Adrenal gland (tissue), 12 donors: Measurements from ENCODE around the gene SAMD5. TPM values are rescaled to one million over a fixed set of nuclear protein-coding genes. Genes with fewer than 3 reads are reported as not detected.

Experiments used
- DNase-seq, 7 donors: peaks; one replicate each; pipeline ENCODE4 v3.0.0-alpha.2; 2019 to 2020
- H3K27ac ChIP-seq, 5 donors: fragments of 200-600 bp; sonication (generic) in 4 of 5; 1 replicate in 3 of 5; 2 replicates in 2 of 5; pipeline versions ENCODE4 v1.5.1 to v1.8.0; 2016 to 2020; ENCODE audit warnings: mild to moderate bottlenecking in 1 of 5
- H3K27me3 ChIP-seq: fragments of 200-600 bp; 2 replicates; pipeline ENCODE4 v1.8.0; 2021
- H3K36me3 ChIP-seq, 2 donors: fragments of 200-600 bp; replicated peaks in 1 of 2; 1 replicate in 1 of 2; 2 replicates in 1 of 2; pipeline versions ENCODE4 v1.5.1 to v1.8.0; 2018 to 2022
- H3K4me1 ChIP-seq, 2 donors: fragments of 200-600 bp; replicated peaks in 1 of 2; 1 replicate in 1 of 2; 2 replicates in 1 of 2; pipeline versions ENCODE4 v1.5.1 to v1.8.0; 2018 to 2021
- H3K4me3 ChIP-seq, 4 donors: fragments of 200-600 bp; sonication (generic) in 3 of 4; one replicate each; pipeline ENCODE4 v1.5.1; 2016 to 2018
- H3K9me3 ChIP-seq, 3 donors: fragments of 200-600 bp; sonication (generic) in 1 of 3; replicated peaks in 1 of 3; 1 replicate in 2 of 3; 2 replicates in 1 of 3; pipeline versions ENCODE4 v1.5.1 to v1.8.0; 2016 to 2021
- POLR2A ChIP-seq, 2 donors: fragments of 450-650 bp; IDR thresholded peaks; one replicate each; pipeline ENCODE4 v1.6.1; 2017; ENCODE audit warnings: antibody characterized with exemption in 2 of 2, mild to moderate bottlenecking in 2 of 2, moderate library complexity in 1 of 2
- WGBS, 4 donors: extraction: QIAGEN DNeasy Blood & Tissue Kit in 2 of 4; methylation state at CpG; one replicate each; pipeline versions ENCODE4 v1.1.5 to v1.1.7; 2013 to 2017; 5-methylcytosine and 5-hydroxymethylcytosine counted together
- intact Hi-C, 2 donors: fragments of 100-400 bp; cut with DNase I; formaldehyde crosslinking; loops; one replicate each; pipeline versions ENCODE4 v1.14.1 to v1.15.0; 2022 to 2023
- polyA plus RNA-seq, 3 donors: library from polyadenylated mRNA; stranded (reverse); fragments of 200-250 nt in 2 of 3; fragments of 350-450 nt in 1 of 3; fragmentation: Illumina TruSeq in 1 of 3; extraction: RNeasy Lipid Tissue Mini Kit (QIAGEN cat#74804) in 1 of 3; gene quantifications; one replicate each; pipeline ENCODE4 v1.2.3, GENCODE V29; 2013 to 2014
- total RNA-seq, 9 donors: library from RNA; depleted of rRNA in 4 of 9; stranded (reverse); fragments of >200 nt in 4 of 9; fragments of 120-200 nt in 1 of 9; fragmentation: NEBNext Ultra II Directional in 1 of 9; extraction: Animal tissue kit (Norgen Biotek cat#: 25700) in 1 of 9; gene quantifications; one replicate each; pipeline versions ENCODE4 v1.1.0 to v1.2.4, GENCODE V29; 2013 to 2023
- TF ChIP-seq, protein P1 (sequence below), 6 experiments: fragments of 450-650 bp in 4 of 6; fragments of 200-600 bp in 2 of 6; sonication (generic) in 1 of 6; IDR thresholded peaks; 1 replicate in 5 of 6; 2 replicates in 1 of 6; pipeline versions ENCODE4 v1.5.1 to v1.8.0; 2016 to 2021; ENCODE audit warnings: antibody characterized with exemption in 6 of 6, mild to moderate bottlenecking in 2 of 6, moderate library complexity in 1 of 6
- donor health status: healthy with polysubstance abuse.
- donor health status: Bipolar disorder and iron deficiency.
- donor health status: DM: yes; HTN: yes; CAD: no.
- donor health status: DM: no; HTN: no; CAD: no.
- donor health status: DM: no; HTN: no; CAD: no.
- donor health status: DM: yes; HTN: yes; CAD: no.

SAMD5 gene
- total and polyA plus RNA-seq, 12 donors, result 0.12 to 5.8 (median 0.75) TPM

DNA sequence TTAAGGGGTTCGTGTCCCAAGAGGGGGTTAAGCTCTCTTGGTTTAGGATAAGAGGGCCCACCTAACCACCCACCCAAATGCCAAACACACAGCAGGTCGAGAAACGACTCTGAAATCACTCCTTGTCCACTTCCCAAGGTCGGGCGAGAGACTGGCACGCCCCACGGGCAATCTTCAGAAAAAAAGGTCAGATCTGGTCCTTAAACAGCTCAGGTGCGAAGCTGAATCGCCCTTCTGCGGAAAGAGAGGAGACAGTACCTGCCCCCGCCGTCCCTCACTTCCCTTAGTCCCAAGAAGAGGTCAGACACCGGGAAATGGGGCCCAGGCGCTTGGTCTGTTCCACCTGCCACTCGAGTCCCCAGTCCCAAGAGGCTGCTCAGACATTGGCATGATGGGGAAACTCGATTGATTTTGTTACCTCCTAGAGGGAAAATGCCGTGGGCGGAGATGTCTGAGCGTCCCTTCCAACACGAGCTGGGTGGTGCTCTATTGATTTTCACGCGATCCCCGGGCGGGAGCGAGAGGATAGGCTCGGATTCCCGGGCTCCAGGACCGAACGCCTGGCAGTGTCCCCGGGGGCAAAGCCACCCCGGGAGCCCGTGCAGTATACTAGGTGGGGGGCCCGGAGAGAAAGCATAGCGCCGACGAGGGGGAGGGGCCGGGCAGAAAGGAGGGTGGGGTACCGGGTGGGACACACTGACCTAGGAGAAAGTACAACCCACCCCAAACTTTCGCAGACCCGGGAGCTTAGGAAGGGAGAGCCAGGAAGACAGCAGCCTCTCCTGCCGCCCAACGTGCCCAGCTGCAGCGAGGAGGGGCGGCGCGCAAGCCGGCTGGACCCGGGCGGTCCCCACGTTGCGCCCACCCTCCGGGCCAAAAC lies 1.1 kb upstream of the SAMD5 start:
- Histone ChIP-seq H3K9me3 (no peaks in the 10 kb centered on the region), H3K4me3 (peak overlapping the region in 2 of 4 donors; percentile 34 to 60), H3K27ac (peak overlapping the region in 2 of 5 donors; percentile 38 to 62), H3K27me3 (peaks cover 23% of the 10 kb centered on the region), H3K36me3 (no peaks in the 10 kb centered on the region), H3K4me1 (peaks cover 4 to 18% of the 10 kb centered on the region in 2 donors)
- 1 to 4% (median 2%) methylated on average over 18 to 52 of the region's 52 CpGs for WGBS, 4 donors
- intact Hi-C loops, result loop anchor here (5.0 kb wide), 1 partner anchor 660 kb away; no protein-coding TSS in a partner anchor
- TF ChIP-seq, protein P1, sequence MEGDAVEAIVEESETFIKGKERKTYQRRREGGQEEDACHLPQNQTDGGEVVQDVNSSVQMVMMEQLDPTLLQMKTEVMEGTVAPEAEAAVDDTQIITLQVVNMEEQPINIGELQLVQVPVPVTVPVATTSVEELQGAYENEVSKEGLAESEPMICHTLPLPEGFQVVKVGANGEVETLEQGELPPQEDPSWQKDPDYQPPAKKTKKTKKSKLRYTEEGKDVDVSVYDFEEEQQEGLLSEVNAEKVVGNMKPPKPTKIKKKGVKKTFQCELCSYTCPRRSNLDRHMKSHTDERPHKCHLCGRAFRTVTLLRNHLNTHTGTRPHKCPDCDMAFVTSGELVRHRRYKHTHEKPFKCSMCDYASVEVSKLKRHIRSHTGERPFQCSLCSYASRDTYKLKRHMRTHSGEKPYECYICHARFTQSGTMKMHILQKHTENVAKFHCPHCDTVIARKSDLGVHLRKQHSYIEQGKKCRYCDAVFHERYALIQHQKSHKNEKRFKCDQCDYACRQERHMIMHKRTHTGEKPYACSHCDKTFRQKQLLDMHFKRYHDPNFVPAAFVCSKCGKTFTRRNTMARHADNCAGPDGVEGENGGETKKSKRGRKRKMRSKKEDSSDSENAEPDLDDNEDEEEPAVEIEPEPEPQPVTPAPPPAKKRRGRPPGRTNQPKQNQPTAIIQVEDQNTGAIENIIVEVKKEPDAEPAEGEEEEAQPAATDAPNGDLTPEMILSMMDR (IDR thresholded peaks at IDR 0.05), result no peak
- TF ChIP-seq POLR2A (IDR thresholded peaks at IDR 0.05), result no peak
- peak in 2 of 7 donors; percentile 18 to 57 for DNase-seq

DNA sequence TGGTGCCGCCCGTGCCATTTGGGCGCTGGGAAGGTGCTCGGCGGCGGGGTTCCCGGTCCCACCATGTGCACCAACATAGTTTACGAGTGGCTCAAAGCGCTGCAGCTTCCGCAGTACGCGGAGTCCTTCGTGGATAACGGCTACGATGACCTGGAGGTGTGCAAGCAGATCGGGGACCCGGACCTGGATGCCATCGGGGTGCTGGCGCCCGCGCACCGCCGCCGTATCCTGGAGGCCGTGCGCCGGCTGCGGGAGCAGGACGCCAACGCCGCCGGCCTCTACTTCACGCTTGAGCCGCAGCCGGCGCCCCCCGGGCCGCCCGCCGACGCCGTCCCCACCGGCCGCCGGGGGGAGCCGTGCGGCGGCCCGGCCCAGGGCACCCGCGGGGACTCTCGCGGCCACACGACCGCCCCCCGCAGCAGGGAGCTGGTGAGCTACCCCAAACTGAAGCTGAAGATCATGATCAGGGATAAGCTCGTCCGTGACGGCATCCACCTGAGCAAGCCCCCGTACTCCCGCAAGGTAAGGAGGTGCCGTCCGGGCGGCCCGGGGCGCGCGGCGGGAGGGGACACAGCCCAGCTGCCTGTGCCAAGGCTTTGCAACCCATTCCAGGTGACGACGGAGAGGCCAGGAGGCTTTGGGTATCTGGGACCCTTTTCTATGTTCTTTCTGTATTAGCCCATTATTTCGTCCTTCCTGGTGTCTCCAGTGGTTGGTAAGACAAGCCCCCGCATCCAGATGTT lies 547 bp downstream of the SAMD5 start:
- peak in 2 of 7 donors; percentile 7 to 18 for DNase-seq
- H3K36me3 ChIP-seq, result no peaks in the 10 kb centered on the region
- H3K27me3 ChIP-seq, result peaks cover 23% of the 10 kb centered on the region
- H3K9me3 ChIP-seq, result no peaks in the 10 kb centered on the region
- TF ChIP-seq POLR2A (IDR thresholded peaks at IDR 0.05), result no peak
- TF ChIP-seq, protein P1 (IDR thresholded peaks at IDR 0.05), result no peak
- WGBS, 4 donors, result 1 to 2% (median 1%) methylated on average over 29 to 73 of the region's 73 CpGs
- peak overlapping the region in 2 of 4 donors; percentile 34 to 60 for H3K4me3 ChIP-seq
- intact Hi-C loops, result loop anchor here (5.0 kb wide), 1 partner anchor 658 kb away; no protein-coding TSS in a partner anchor
- H3K27ac ChIP-seq, result peak overlapping the region in 1 of 5 donors; percentile 10
- H3K4me1 ChIP-seq, result peaks cover 4 to 18% of the 10 kb centered on the region in 2 donors

DNA sequence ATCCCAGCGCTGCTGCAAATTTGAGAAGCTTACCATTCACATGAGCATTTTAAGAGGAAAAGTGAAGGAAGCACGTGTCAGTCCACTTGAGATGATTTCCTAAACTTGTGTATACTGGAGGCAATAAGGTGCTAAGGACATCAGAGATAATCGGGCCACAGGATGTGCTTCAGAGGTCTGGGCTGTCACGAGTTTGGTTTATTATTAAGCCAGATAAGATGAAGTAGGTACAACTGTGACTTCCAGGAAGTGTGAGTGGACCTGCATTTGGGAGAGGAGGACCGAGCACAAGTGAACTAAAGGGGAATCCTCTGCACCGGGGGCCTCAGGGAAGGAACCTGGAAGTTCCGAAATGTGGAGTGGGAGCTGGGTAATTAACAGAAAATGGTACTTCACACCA lies 1.4 kb downstream of the SAMD5 start:
- Histone ChIP-seq H3K9me3 (no peaks in the 10 kb centered on the region), H3K36me3 (no peaks in the 10 kb centered on the region), H3K4me3 (no peak overlapping the region), H3K27ac (no peak overlapping the region), H3K4me1 (peaks cover 4 to 18% of the 10 kb centered on the region in 2 donors), H3K27me3 (peaks cover 23% of the 10 kb centered on the region)
- intact Hi-C loops, result loop anchor here (5.0 kb wide), 1 partner anchor 657 kb away; no protein-coding TSS in a partner anchor
- DNase-seq, result no peak
- TF ChIP-seq POLR2A (IDR thresholded peaks at IDR 0.05), result no peak
- TF ChIP-seq, protein P1 (IDR thresholded peaks at IDR 0.05), result no peak
- 48 to 56% (median 51%) methylated on average over 7 of the region's 7 CpGs for WGBS, 4 donors
